Measurements from ENCODE around the gene TFAP2C. TPM values are rescaled to one million over a fixed set of nuclear protein-coding genes. Genes with fewer than 3 reads are reported as not detected.

The TFAP2C gene
- total RNA-seq: 1 to 10 TPM; 1.6 to 5.3 (median 3.5) TPM
- under 1 TPM in 1 of 3 donors, not detected in 2; 0.99 TPM for polyA plus RNA-seq

DNA sequence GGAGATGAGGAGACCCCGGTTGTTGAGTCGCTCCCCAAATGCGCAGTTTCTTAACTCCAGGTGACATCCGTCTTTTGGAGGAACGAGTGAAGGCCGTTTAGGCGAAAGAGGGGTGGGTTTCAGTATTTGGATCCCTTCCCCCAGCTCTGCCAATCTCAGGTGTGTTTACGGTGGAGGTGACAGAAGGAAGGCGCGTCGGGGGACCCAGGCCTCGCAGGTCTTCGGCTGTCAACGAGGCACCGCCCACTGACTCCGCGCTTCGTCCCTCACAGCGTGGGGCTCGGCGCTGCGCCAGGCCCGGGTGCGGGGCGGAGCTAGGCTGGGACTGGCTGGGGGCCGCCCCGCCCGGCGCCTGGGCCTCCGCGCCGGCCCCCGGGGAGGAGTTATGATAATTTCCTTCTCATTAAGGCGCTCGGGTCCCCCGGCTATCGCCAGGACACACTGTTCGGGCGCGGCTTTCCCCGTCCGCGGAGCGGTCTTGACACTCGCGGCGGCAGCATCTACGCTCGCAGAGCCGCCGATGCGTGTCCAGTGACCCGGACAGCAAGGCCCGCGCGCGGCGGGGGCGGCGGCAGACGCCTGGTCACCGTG lies at the start of gene TFAP2C:
TSS of gene TFAP2C (plus strand) at position 434 of the 591 bp plus-strand sequence. CDS start 239 bp downstream, outside the sequence.
- peaks cover 41 to 94% (median 71%) of the 10 kb centered on the region in 3 donors for H3K27me3 ChIP-seq
- peak within 1 kb of the TSS; percentile 59 to 68 (median 64) for H3K4me3 ChIP-seq
- peaks cover 0 to 67% (median 57%) of the 10 kb centered on the region in 4 donors for H3K4me1 ChIP-seq
- 1 to 2% methylated on average over 62 of the region's 62 CpGs for WGBS, 2 donors
- no peaks in the 10 kb centered on the region for H3K9me3 ChIP-seq
- intact Hi-C loops (cut with DNase I): loop anchor here (10.0 kb wide), 1 partner anchor 416 kb away; no protein-coding TSS in a partner anchor
- no peaks in the 10 kb centered on the region for H3K36me3 ChIP-seq
- TF ChIP-seq POLR2AphosphoS5 (IDR thresholded peaks at IDR 0.05) (peak; percentile 79 to 91 (median 83)), EP300 (IDR thresholded peaks at IDR 0.05) (no peak), POLR2A (IDR thresholded peaks at IDR 0.05) (peak; percentile 20 to 56)
- DNase-seq: peak; percentile 89
- H3K27ac ChIP-seq: peak within 1 kb of the TSS; percentile 76 to 83 (median 82)

DNA sequence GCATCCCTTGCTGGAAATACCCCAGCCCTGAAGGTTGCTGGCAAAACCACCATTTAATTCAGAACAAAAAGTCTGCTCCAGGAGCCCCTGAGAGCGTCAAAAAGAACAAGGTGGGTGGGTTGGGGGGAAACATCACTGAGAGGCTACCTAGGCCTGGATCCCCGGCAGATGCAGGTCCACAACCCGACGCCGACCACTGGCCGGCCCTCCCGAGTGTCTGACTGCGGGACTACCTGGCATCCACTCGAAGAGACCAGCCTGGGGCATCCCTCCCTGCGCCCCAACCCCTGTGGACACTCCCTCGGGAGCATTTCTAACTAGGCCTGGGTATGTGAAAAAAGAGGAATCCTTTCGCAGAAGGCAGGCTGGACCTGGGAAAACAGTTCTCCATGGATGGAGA lies 48.9 kb upstream of the TFAP2C start:
- Histone ChIP-seq H3K36me3 (no peaks in the 10 kb centered on the region), H3K4me1 (no peaks in the 10 kb centered on the region), H3K27me3 (no peaks in the 10 kb centered on the region), H3K9me3 (no peaks in the 10 kb centered on the region), H3K27ac (no peak overlapping the region), H3K4me3 (no peak overlapping the region)
- WGBS, 2 donors: 91 to 92% methylated on average over 12 of the region's 12 CpGs
- TF ChIP-seq, protein P1, sequence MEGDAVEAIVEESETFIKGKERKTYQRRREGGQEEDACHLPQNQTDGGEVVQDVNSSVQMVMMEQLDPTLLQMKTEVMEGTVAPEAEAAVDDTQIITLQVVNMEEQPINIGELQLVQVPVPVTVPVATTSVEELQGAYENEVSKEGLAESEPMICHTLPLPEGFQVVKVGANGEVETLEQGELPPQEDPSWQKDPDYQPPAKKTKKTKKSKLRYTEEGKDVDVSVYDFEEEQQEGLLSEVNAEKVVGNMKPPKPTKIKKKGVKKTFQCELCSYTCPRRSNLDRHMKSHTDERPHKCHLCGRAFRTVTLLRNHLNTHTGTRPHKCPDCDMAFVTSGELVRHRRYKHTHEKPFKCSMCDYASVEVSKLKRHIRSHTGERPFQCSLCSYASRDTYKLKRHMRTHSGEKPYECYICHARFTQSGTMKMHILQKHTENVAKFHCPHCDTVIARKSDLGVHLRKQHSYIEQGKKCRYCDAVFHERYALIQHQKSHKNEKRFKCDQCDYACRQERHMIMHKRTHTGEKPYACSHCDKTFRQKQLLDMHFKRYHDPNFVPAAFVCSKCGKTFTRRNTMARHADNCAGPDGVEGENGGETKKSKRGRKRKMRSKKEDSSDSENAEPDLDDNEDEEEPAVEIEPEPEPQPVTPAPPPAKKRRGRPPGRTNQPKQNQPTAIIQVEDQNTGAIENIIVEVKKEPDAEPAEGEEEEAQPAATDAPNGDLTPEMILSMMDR (IDR thresholded peaks at IDR 0.05): no peak
- TF ChIP-seq EP300 (IDR thresholded peaks at IDR 0.05) (no peak), POLR2AphosphoS5 (IDR thresholded peaks at IDR 0.05) (no peak), POLR2A (IDR thresholded peaks at IDR 0.05) (no peak)
- intact Hi-C loops (cut with DNase I): no loop called here
- no peak for DNase-seq

DNA sequence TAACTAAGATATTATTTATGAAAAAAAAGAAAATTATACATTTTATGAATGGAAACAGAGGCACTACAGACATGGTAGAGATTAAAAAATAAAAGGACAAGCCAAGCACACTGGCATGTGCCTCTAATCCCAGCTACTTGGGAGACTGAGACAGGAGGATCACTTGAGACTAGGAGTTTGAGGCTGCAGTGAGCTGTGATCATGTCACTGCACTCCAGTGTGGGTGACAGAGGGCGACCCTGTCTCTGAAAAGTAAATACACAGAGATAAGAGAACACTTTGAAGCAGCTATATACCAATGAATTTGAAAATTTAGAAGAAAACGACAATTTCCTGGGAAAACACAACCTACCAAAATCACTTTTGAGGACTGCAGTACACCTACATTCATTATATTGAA lies 47.4 kb upstream of the TFAP2C start:
- 31 to 56% methylated on average over 2 of the region's 2 CpGs for WGBS, 2 donors

DNA sequence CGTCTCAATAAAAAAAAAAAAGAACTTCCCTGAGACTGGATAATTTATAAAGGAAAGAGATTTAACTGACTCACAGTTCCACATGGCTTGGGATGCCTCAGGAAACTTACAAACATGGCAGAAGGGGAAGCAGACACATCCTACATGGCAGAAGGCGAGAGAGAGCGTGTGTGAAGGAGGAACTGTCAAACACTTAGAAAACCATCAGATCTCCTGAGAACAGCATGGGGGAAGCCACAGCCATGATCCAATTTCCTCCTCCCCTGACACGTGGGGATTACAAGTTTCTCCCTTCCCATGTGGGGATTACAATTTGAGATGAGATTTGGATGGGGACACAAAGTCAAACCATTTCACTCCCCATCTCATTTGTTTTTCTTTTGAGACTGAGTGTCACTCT lies 46.6 kb upstream of the TFAP2C start:
- TF ChIP-seq, protein P1 (IDR thresholded peaks at IDR 0.05): no peak
- TF ChIP-seq POLR2AphosphoS5 (IDR thresholded peaks at IDR 0.05) (no peak), POLR2A (IDR thresholded peaks at IDR 0.05) (no peak), EP300 (IDR thresholded peaks at IDR 0.05) (no peak)
- Histone ChIP-seq H3K9me3 (no peaks in the 10 kb centered on the region), H3K4me3 (no peak overlapping the region), H3K27ac (no peak overlapping the region), H3K4me1 (no peaks in the 10 kb centered on the region), H3K27me3 (no peaks in the 10 kb centered on the region), H3K36me3 (no peaks in the 10 kb centered on the region)
- intact Hi-C loops (cut with DNase I): no loop called here
- WGBS, 2 donors: 51 to 69% methylated on average over 4 of the region's 4 CpGs
- no peak for DNase-seq

More for the DNA sequence above, 47.4 kb upstream of the TFAP2C start:
- Histone ChIP-seq H3K36me3 (no peaks in the 10 kb centered on the region), H3K4me1 (no peaks in the 10 kb centered on the region), H3K27me3 (no peaks in the 10 kb centered on the region), H3K4me3 (no peak overlapping the region), H3K27ac (no peak overlapping the region), H3K9me3 (no peaks in the 10 kb centered on the region)
- intact Hi-C loops (cut with DNase I): no loop called here
- TF ChIP-seq, protein P1 (IDR thresholded peaks at IDR 0.05): no peak
- TF ChIP-seq POLR2AphosphoS5 (IDR thresholded peaks at IDR 0.05) (no peak), POLR2A (IDR thresholded peaks at IDR 0.05) (no peak), EP300 (IDR thresholded peaks at IDR 0.05) (no peak)
- DNase-seq: no peak

DNA sequence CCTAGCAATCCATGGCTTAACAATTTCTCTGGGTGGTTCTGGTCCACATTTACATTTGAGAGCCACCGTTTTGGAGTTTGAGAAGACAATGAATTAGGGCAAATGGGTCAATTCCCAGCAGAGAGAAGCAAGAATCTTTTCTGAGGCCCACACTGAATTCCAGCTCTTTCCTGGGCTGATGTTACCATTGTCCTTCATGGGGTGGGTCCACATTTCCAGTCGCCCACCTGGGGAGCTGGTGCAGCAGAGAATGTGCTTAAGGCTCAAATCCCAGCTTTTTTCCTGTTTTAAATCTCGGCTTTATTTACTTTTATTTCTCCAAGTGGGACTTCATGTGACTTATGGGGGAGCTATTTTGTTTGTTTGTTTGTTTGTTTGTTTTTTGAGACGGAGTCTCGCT lies 44.2 kb upstream of the TFAP2C start:
- Histone ChIP-seq H3K9me3 (no peaks in the 10 kb centered on the region), H3K27me3 (no peaks in the 10 kb centered on the region), H3K36me3 (no peaks in the 10 kb centered on the region), H3K4me1 (no peaks in the 10 kb centered on the region), H3K27ac (no peak overlapping the region), H3K4me3 (no peak overlapping the region)
- intact Hi-C loops (cut with DNase I): no loop called here
- 83 to 89% methylated on average over 5 of the region's 5 CpGs for WGBS, 2 donors
- no peak for TF ChIP-seq POLR2A (IDR thresholded peaks at IDR 0.05)
- TF ChIP-seq POLR2AphosphoS5 (IDR thresholded peaks at IDR 0.05): no peak
- TF ChIP-seq EP300 (IDR thresholded peaks at IDR 0.05): no peak
- TF ChIP-seq, protein P1 (IDR thresholded peaks at IDR 0.05): no peak
- DNase-seq: no peak
